Measurements from ENCODE around the gene PACS2.
A peak's percentile ranks its signal among the peaks of the same experiment; 100 is the strongest.
"Not testable (repeated sequence)": the region's sequence is repeated elsewhere in the genome, so short reads cannot be mapped to it uniquely, and the experiment has no call there.

The PACS2 gene

GRCh38 chr14:105357626-105358025 is 43.1 kb downstream of the PACS2 start:
- TF ChIP-seq CTCF (IDR thresholded peaks at IDR 0.05; ENCODE audit: poor library complexity, severe bottlenecking): no peak
- Histone ChIP-seq H3K36me3 (ENCODE audit: low read depth) (peaks cover 9% of the 10 kb centered on the region), H3K4me3 (ENCODE audit: severe bottlenecking) (no peak overlapping the region), H3K27ac (ENCODE audit: poor library complexity, severe bottlenecking) (no peak overlapping the region), H3K9me3 (ENCODE audit: severe bottlenecking) (no peaks in the 10 kb centered on the region), H3K4me1 (ENCODE audit: insufficient read depth, poor library complexity, severe bottlenecking) (no peaks in the 10 kb centered on the region), H3K27me3 (ENCODE audit: insufficient read depth, poor library complexity, severe bottlenecking) (no peaks in the 10 kb centered on the region)
- ATAC-seq (ENCODE audit: low read depth) (no peak), DNase-seq (ENCODE audit: low spot score) (no peak)

- H3K27me3 ChIP-seq (ENCODE audit: insufficient read depth, poor library complexity, severe bottlenecking): no peaks in the 10 kb centered on the region
- no peak overlapping the region for H3K27ac ChIP-seq (ENCODE audit: poor library complexity, severe bottlenecking)
- H3K36me3 ChIP-seq (ENCODE audit: low read depth): peaks cover 9% of the 10 kb centered on the region
- H3K4me3 ChIP-seq (ENCODE audit: severe bottlenecking): no peak overlapping the region
- ATAC-seq (ENCODE audit: low read depth) (no peak; the same call in 2 of the 3 replicates), DNase-seq (ENCODE audit: low spot score) (no peak)
- no peaks in the 10 kb centered on the region for H3K4me1 ChIP-seq (ENCODE audit: insufficient read depth, poor library complexity, severe bottlenecking)
- H3K9me3 ChIP-seq (ENCODE audit: severe bottlenecking): no peaks in the 10 kb centered on the region
- TF ChIP-seq CTCF (IDR thresholded peaks at IDR 0.05; ENCODE audit: poor library complexity, severe bottlenecking): no peak
Observed at GRCh38 chr14:105358140-105358846, 43.7 kb downstream of the PACS2 start.

GRCh38 chr14:105358943-105359342 is 44.4 kb downstream of the PACS2 start:
- H3K9me3 ChIP-seq (ENCODE audit: severe bottlenecking): no peaks in the 10 kb centered on the region
- H3K27ac ChIP-seq (ENCODE audit: poor library complexity, severe bottlenecking): no peak overlapping the region
- no peak overlapping the region for H3K4me3 ChIP-seq (ENCODE audit: severe bottlenecking)
- H3K36me3 ChIP-seq (ENCODE audit: low read depth): peaks cover 4% of the 10 kb centered on the region
- H3K4me1 ChIP-seq (ENCODE audit: insufficient read depth, poor library complexity, severe bottlenecking): no peaks in the 10 kb centered on the region
- H3K27me3 ChIP-seq (ENCODE audit: insufficient read depth, poor library complexity, severe bottlenecking): no peaks in the 10 kb centered on the region
- TF ChIP-seq CTCF (IDR thresholded peaks at IDR 0.05; ENCODE audit: poor library complexity, severe bottlenecking): no peak
- ATAC-seq (ENCODE audit: low read depth): no peak
- DNase-seq (ENCODE audit: low spot score): no peak

GRCh38 chr14:105361412-105361811 is 46.9 kb downstream of the PACS2 start:
- ATAC-seq (ENCODE audit: low read depth); H3K9me3 ChIP-seq (ENCODE audit: severe bottlenecking); H3K27ac ChIP-seq (ENCODE audit: poor library complexity, severe bottlenecking); H3K4me3 ChIP-seq (ENCODE audit: severe bottlenecking); H3K27me3 ChIP-seq (ENCODE audit: insufficient read depth, poor library complexity, severe bottlenecking); H3K4me1 ChIP-seq (ENCODE audit: insufficient read depth, poor library complexity, severe bottlenecking); H3K36me3 ChIP-seq (ENCODE audit: low read depth); DNase-seq (ENCODE audit: low spot score): not testable (repeated sequence)

GRCh38 chr14:105363847-105364708 is 49.5 kb downstream of the PACS2 start:
- Histone ChIP-seq H3K9me3 (ENCODE audit: severe bottlenecking) (no peaks in the 10 kb centered on the region), H3K4me3 (ENCODE audit: severe bottlenecking) (no peak overlapping the region), H3K27ac (ENCODE audit: poor library complexity, severe bottlenecking) (no peak overlapping the region), H3K36me3 (ENCODE audit: low read depth) (peaks cover 4% of the 10 kb centered on the region; the same call in 1 of the 2 replicates), H3K4me1 (ENCODE audit: insufficient read depth, poor library complexity, severe bottlenecking) (no peaks in the 10 kb centered on the region), H3K27me3 (ENCODE audit: insufficient read depth, poor library complexity, severe bottlenecking) (no peaks in the 10 kb centered on the region)
- no peak for TF ChIP-seq CTCF (IDR thresholded peaks at IDR 0.05; ENCODE audit: poor library complexity, severe bottlenecking)
- DNase-seq (ENCODE audit: low spot score) (peak; percentile 73), ATAC-seq (ENCODE audit: low read depth) (peak; percentile 88)

Data from RWPE2 (cell line).